H1 (cell line): ENCODE data around the gene LMAN1. TPM values are rescaled to one million over a fixed set of nuclear protein-coding genes. Genes with fewer than 3 reads are reported as not detected.

ENCODE experiments used
- CTCF ChIA-PET: fragments of 300-600 bp; sonication (Branson Sonifier 250); formaldehyde crosslinking; loops from one replicate; lab custom pipeline; 2021; ENCODE audit not compliant: partially characterized antibody; lab: Charles Lee
- POLR2A ChIA-PET: fragments of 300-600 bp; sonication (Branson Sonifier 250); formaldehyde crosslinking; loops from one replicate; lab custom pipeline; 2021; ENCODE audit warnings: inconsistent platforms; ENCODE audit not compliant: partially characterized antibody; lab: Charles Lee
- DNase-seq, 2 experiments: peaks; one replicate each; pipeline versions ENCODE4 v3.0.0 to v3.0.0-alpha.2; 2010 to 2022; ENCODE audit warnings: low spot score in 2 of 2, low read depth in 1 of 2, mixed read lengths in 1 of 2
- FAIRE-seq: peaks from 2 replicates; lab custom pipeline; 2011; peaks lifted over from hg19 to GRCh38; lab: Jason Lieb, UNC
- H2AFZ ChIP-seq: 2 replicates; pipeline ENCODE4 v1.8.1; 2012; ENCODE audit warnings: low read length, inconsistent platforms
- H2AK5ac ChIP-seq: 2 replicates; pipeline ENCODE4 v1.6.1; 2013; ENCODE audit warnings: low read depth, low read length
- H2BK120ac ChIP-seq: replicated peaks from 2 replicates; pipeline ENCODE3; 2013; ENCODE audit warnings: low read depth, low read length, inconsistent platforms
- H2BK12ac ChIP-seq: 2 replicates; pipeline ENCODE4 v1.6.1; 2013; ENCODE audit warnings: low read depth, low read length
- H2BK15ac ChIP-seq: 2 replicates; pipeline ENCODE4 v1.6.1; 2013; ENCODE audit warnings: low read length
- H2BK20ac ChIP-seq: 2 replicates; pipeline ENCODE4 v1.6.1; 2013; ENCODE audit warnings: low read length
- H2BK5ac ChIP-seq: 2 replicates; pipeline ENCODE4 v1.6.1; 2013; ENCODE audit warnings: low read depth, low read length
- H3K14ac ChIP-seq: 2 replicates; pipeline ENCODE4 v1.6.1; 2013; ENCODE audit warnings: inconsistent platforms; ENCODE audit not compliant: insufficient read length
- H3K18ac ChIP-seq: 2 replicates; pipeline ENCODE4 v1.6.1; 2013; ENCODE audit warnings: low read length; ENCODE audit errors: extremely low read depth
- H3K23ac ChIP-seq: 2 replicates; pipeline ENCODE4 v1.6.1; 2013; ENCODE audit warnings: inconsistent platforms; ENCODE audit not compliant: insufficient read length
- H3K23me2 ChIP-seq: 2 replicates; pipeline ENCODE4 v1.6.1; 2013; ENCODE audit warnings: low read depth, low read length
- H3K27ac ChIP-seq: 2 replicates; pipeline ENCODE4 v1.6.1; 2011; ENCODE audit warnings: low read depth, low read length, inconsistent platforms
- H3K27me3 ChIP-seq, 4 experiments: replicated peaks in 1 of 4; 1 replicate in 1 of 4; 2 replicates in 3 of 4; pipeline versions ENCODE4 v1.6.1 to v1.8.1; 2011 to 2013; ENCODE audit warnings: low read length in 3 of 4, mild to moderate bottlenecking in 3 of 4, inconsistent platforms in 2 of 4, mixed read lengths in 2 of 4, moderate library complexity in 1 of 4; ENCODE audit not compliant: control insufficient read depth in 3 of 4, insufficient read depth in 3 of 4; ENCODE audit errors: extremely low read depth in 1 of 4
- H3K36me3 ChIP-seq, 4 experiments: 2 replicates each; pipeline versions ENCODE4 v1.6.1 to v1.8.1; 2011 to 2013; ENCODE audit warnings: mild to moderate bottlenecking in 4 of 4, low read length in 3 of 4, moderate library complexity in 2 of 4, control low read depth in 1 of 4, inconsistent platforms in 1 of 4; ENCODE audit not compliant: insufficient read depth in 4 of 4, control insufficient read depth in 2 of 4
- H3K4ac ChIP-seq: replicated peaks from 2 replicates; pipeline ENCODE3; 2013; ENCODE audit warnings: low read length, low read depth, mixed read lengths, inconsistent platforms; ENCODE audit not compliant: insufficient read length
- H3K4me1 ChIP-seq, 4 experiments: replicated peaks in 1 of 4; 1 replicate in 1 of 4; 2 replicates in 3 of 4; pipeline versions ENCODE4 v1.6.1 to v1.8.1; 2011 to 2013; ENCODE audit warnings: low read length in 3 of 4, inconsistent platforms in 2 of 4, mixed read lengths in 1 of 4; ENCODE audit not compliant: insufficient read depth in 4 of 4, control insufficient read depth in 3 of 4
- H3K4me2 ChIP-seq, 2 experiments: 2 replicates each; pipeline versions ENCODE4 v1.6.1 to v1.8.1; 2011 to 2013; ENCODE audit warnings: low read depth in 2 of 2, low read length in 2 of 2, control low read depth in 1 of 2, inconsistent platforms in 1 of 2, mild to moderate bottlenecking in 1 of 2; ENCODE audit not compliant: insufficient read depth in 1 of 2
- H3K4me3 ChIP-seq, 4 experiments: fragments of 200-600, 300-600 bp in 1 of 4; sonication (generic), shearing (Covaris generic), sonication (Bioruptor Twin) in 1 of 4; 2 replicates each; pipeline versions ENCODE4 v1.5.1 to v1.8.1; 2011 to 2016; ENCODE audit warnings: low read length in 4 of 4, low read depth in 3 of 4, control low read depth in 2 of 4, inconsistent platforms in 2 of 4, mild to moderate bottlenecking in 2 of 4, mixed read lengths in 1 of 4, moderate library complexity in 1 of 4; ENCODE audit not compliant: insufficient read depth in 2 of 4; ENCODE audit errors: extremely low read depth in 1 of 4
- H3K56ac ChIP-seq: replicated peaks from 2 replicates; pipeline ENCODE3; 2013; ENCODE audit warnings: low read depth, mild to moderate bottlenecking, mixed read lengths, low read length, inconsistent platforms; ENCODE audit not compliant: insufficient read length
- H3K79me1 ChIP-seq: 2 replicates; pipeline ENCODE4 v1.6.1; 2013; ENCODE audit warnings: low read depth, low read length, control low read depth
- H3K79me2 ChIP-seq, 2 experiments: 2 replicates each; pipeline versions ENCODE4 v1.6.1 to v1.8.1; 2012 to 2013; ENCODE audit warnings: low read length in 2 of 2, mild to moderate bottlenecking in 2 of 2, inconsistent platforms in 1 of 2; ENCODE audit not compliant: insufficient read depth in 2 of 2, control insufficient read depth in 1 of 2
- H3K9ac ChIP-seq, 4 experiments: replicated peaks in 1 of 4; 1 replicate in 1 of 4; 2 replicates in 3 of 4; pipeline versions ENCODE4 v1.6.1 to v1.8.1; 2011 to 2013; ENCODE audit warnings: low read depth in 3 of 4, low read length in 3 of 4, control low read depth in 2 of 4, mild to moderate bottlenecking in 2 of 4, moderate library complexity in 2 of 4, inconsistent platforms in 1 of 4; ENCODE audit errors: extremely low read depth in 1 of 4
- H3K9me3 ChIP-seq, 2 experiments: 2 replicates each; pipeline versions ENCODE4 v1.6.1 to v1.8.1; 2012 to 2013; ENCODE audit warnings: mild to moderate bottlenecking in 2 of 2, moderate library complexity in 2 of 2, control low read depth in 1 of 2, inconsistent platforms in 1 of 2, low read depth in 1 of 2, low read length in 1 of 2, mixed read lengths in 1 of 2; ENCODE audit not compliant: insufficient read depth in 2 of 2
- H4K20me1 ChIP-seq, 2 experiments: replicated peaks in 1 of 2; 2 replicates each; pipeline versions ENCODE3 to v1.8.1; 2011 to 2013; ENCODE audit warnings: inconsistent platforms in 2 of 2, low read length in 2 of 2, mild to moderate bottlenecking in 1 of 2; ENCODE audit not compliant: insufficient read depth in 2 of 2, control insufficient read depth in 1 of 2
- H4K5ac ChIP-seq: 2 replicates; pipeline ENCODE4 v1.6.1; 2013; ENCODE audit warnings: low read length, low read depth, mixed read lengths, inconsistent platforms; ENCODE audit not compliant: insufficient read length
- H4K8ac ChIP-seq: 2 replicates; pipeline ENCODE4 v1.8.0; 2013; ENCODE audit warnings: mild to moderate bottlenecking, moderate library complexity, low read length, inconsistent platforms; ENCODE audit not compliant: insufficient read depth; ENCODE audit errors: extremely low read depth
- H4K91ac ChIP-seq: replicated peaks from 2 replicates; pipeline ENCODE3; 2013; ENCODE audit warnings: low read length, mixed read lengths, inconsistent platforms; ENCODE audit not compliant: insufficient read length
- BRCA1 ChIP-seq: IDR thresholded peaks from 2 replicates; pipeline ENCODE4 v1.6.1; 2012; ENCODE audit warnings: low read depth, low read length, improper control_type of control experiment
- CBX8 ChIP-seq: fragments of 300-800, 300-1000 bp; sonication (generic); IDR thresholded peaks from 2 replicates; pipeline ENCODE4 v1.7.1; 2016; ENCODE audit warnings: low read depth, low read length, borderline replicate concordance
- CTCF ChIP-seq, 3 experiments: IDR thresholded peaks; 1 replicate in 2 of 3; 2 replicates in 1 of 3; pipeline versions ENCODE4 v1.5.1 to v1.6.1; 2011; ENCODE audit warnings: low read length in 3 of 3, mild to moderate bottlenecking in 3 of 3, inconsistent platforms in 2 of 3, low read depth in 1 of 3, moderate library complexity in 1 of 3; ENCODE audit not compliant: insufficient read depth in 1 of 3; ENCODE audit errors: control extremely low read depth in 1 of 3
- E2F6 ChIP-seq: IDR thresholded peaks from 2 replicates; pipeline ENCODE4 v1.6.1; 2012; ENCODE audit warnings: inconsistent platforms
- KDM1A ChIP-seq: fragments of 200-600, 300-600 bp; sonication (generic); IDR thresholded peaks from 2 replicates; pipeline ENCODE4 v1.7.1; 2016; ENCODE audit warnings: mild to moderate bottlenecking, low read length, borderline replicate concordance
- KDM4A ChIP-seq: IDR thresholded peaks from one replicate; pipeline ENCODE4 v1.7.1; 2012; ENCODE audit warnings: low read depth, mild to moderate bottlenecking, moderate library complexity, low read length, inconsistent platforms; ENCODE audit not compliant: severe bottlenecking
- POLR2AphosphoS5 ChIP-seq: IDR thresholded peaks from 2 replicates; pipeline ENCODE4 v1.6.1; 2011; ENCODE audit warnings: low read depth, low read length
- SIRT6 ChIP-seq: IDR thresholded peaks from one replicate; pipeline ENCODE4 v1.7.1; 2012; ENCODE audit warnings: low read length, inconsistent platforms
- SP4 ChIP-seq: IDR thresholded peaks from 2 replicates; pipeline ENCODE4 v1.6.1; 2012; ENCODE audit warnings: low read length, inconsistent platforms
- WGBS, 2 experiments: shearing (Covaris generic) in 1 of 2; methylation state at CpG; one replicate each; pipeline versions ENCODE4 v1.1.6 to v1.1.7; 2013 to 2015; ENCODE audit warnings: low lambda C conversion rate in 2 of 2, mixed read lengths in 2 of 2, inconsistent platforms in 1 of 2, low coverage in 1 of 2, missing lambda C conversion rate in 1 of 2; ENCODE audit not compliant: insufficient replicate concordance in 2 of 2, insufficient coverage in 1 of 2, insufficient read length in 1 of 2; ENCODE audit errors: extremely low coverage in 1 of 2, missing lambda C conversion rate in 1 of 2; 5-methylcytosine and 5-hydroxymethylcytosine counted together
- polyA plus RNA-seq, 7 experiments: library from polyadenylated mRNA; depleted of rRNA in 3 of 7; stranded (reverse) in 5 of 7; unstranded in 2 of 7; fragments of >200 nt in 5 of 7; fragments of 200-250 nt in 2 of 7; gene quantifications; 1 replicate in 5 of 7; 2 replicates in 1 of 7; 4 replicates in 1 of 7; pipeline versions ENCODE4 v1.2.1 to v1.2.3, GENCODE V29; 2011 to 2013; ENCODE audit warnings: missing spikeins in 2 of 7, mixed read lengths in 2 of 7
- total RNA-seq: library from RNA; stranded (reverse); fragmentation: NEBNext Ultra II Directional; extraction: Animal tissue kit (Norgen Biotek cat#: 25700); gene quantifications from 2 replicates; pipeline ENCODE4 v1.2.1, GENCODE V29; 2021

LMAN1 gene
- total and polyA plus RNA-seq, 2 of the 8 experiments (the other 6 are each of a cell fraction or from before 2014, with no cell fraction given): 20.3 to 73.6 TPM

GRCh38 chr18:59308248-59308937 is 50.7 kb downstream of the LMAN1 start:
- H3K9ac ChIP-seq: no peak overlapping the region
- CTCF ChIA-PET: interaction anchor here (0.6 to 4.8 kb wide), 41 partner anchors 10 to 1553 kb away, joined by 3 to 70 read pairs (median 4); partner anchors contain the start of genes CPLX4, LMAN1 and RAX
- TF ChIP-seq KDM4A (no peak), CTCF (IDR thresholded peaks at IDR 0.05; ENCODE audit: control extremely low read depth in 1 of 3, insufficient read depth in 1 of 3, low read depth in 1 of 3, low read length in 3 of 3) (peak; percentile 58 to 92 (median 74)), SP4 (no peak), E2F6 (peak; percentile 62), BRCA1 (no peak), CBX8 (no peak), POLR2AphosphoS5 (no peak), KDM1A (peak; percentile 62), SIRT6 (no peak)

More at GRCh38 chr18:59308248-59308937, 50.7 kb downstream of the LMAN1 start:
- POLR2A ChIA-PET: interaction anchor here (1.1 to 1.6 kb wide), 2 partner anchors 16 to 94 kb away, joined by 3 read pairs; no protein-coding TSS in a partner anchor
- Histone ChIP-seq H2AK5ac (no peak overlapping the region), H3K23ac (no peak overlapping the region), H3K14ac (no peak overlapping the region), H3K18ac (no peak overlapping the region; the same call in 1 of the 2 replicates), H3K4me3 (peak overlapping the region; percentile 14 to 54 (median 47); a peak in 7 of 8 replicates), H4K91ac (no peak overlapping the region), H2BK12ac (peak overlapping the region; percentile 50; the same call in 1 of the 2 replicates), H2BK5ac (no peak overlapping the region), H3K4me2 (peak overlapping the region; percentile 44 to 85), H3K23me2 (peaks cover 2% of the 10 kb centered on the region; the same call in 1 of the 2 replicates), H3K27ac (no peak overlapping the region), H4K5ac (no peak overlapping the region), H3K4ac (no peak overlapping the region), H3K36me3 (no peaks in the 10 kb centered on the region), H3K79me1 (no peaks in the 10 kb centered on the region), H3K79me2 (no peaks in the 10 kb centered on the region), H4K8ac (peak overlapping the region; percentile 81; the same call in 1 of the 2 replicates), H2BK120ac (no peak overlapping the region), H3K4me1 (no peaks in the 10 kb centered on the region; a peak in 1 of 7 replicates), H3K9me3 (no peaks in the 10 kb centered on the region), H2BK20ac (no peak overlapping the region), H2AFZ (peak overlapping the region; percentile 90; the same call in 1 of the 2 replicates), H3K56ac (no peak overlapping the region), H3K27me3 (peaks cover 0 to 13% (median 6%) of the 10 kb centered on the region in 4 experiments; a peak in 6 of 7 replicates), H2BK15ac (no peak overlapping the region), H4K20me1 (no peaks in the 10 kb centered on the region)
- FAIRE-seq (no peak), DNase-seq (peak; percentile 15 to 89)
- 9% methylated on average over 43 of the region's 46 CpGs; no CpG with 5 or more reads in 1 of the 2 experiments for WGBS, 2 experiments
